K562 (cell line): Measurements from ENCODE around the gene EXT2.

Experiments used
- CC2D1A ChIP-seq: fragments of 450-650 bp; IDR thresholded peaks from 2 replicates; pipeline ENCODE4 v1.6.1; 2017; ENCODE audit warnings: mild to moderate bottlenecking
- JUND ChIP-seq, 2 experiments: IDR thresholded peaks; 2 replicates in 1 of 2; 3 replicates in 1 of 2; pipeline ENCODE4 v1.6.1; 2011; ENCODE audit warnings: borderline replicate concordance in 2 of 2, low read depth in 2 of 2, low read length in 2 of 2, improper control_type of control experiment in 1 of 2, missing biosample characterization in 1 of 2, missing genetic modification characterization in 1 of 2, missing genetic modification reagents in 1 of 2
- MAZ ChIP-seq, 2 experiments: fragments of 450-650 bp in 1 of 2; sonication (generic) in 1 of 2; formaldehyde crosslinking; IDR thresholded peaks in 1 of 2; conservative IDR thresholded peaks in 1 of 2; 2 replicates each; pipeline versions ENCODE4 v1.4.0 to v1.5.0; 2020; ENCODE audit warnings: mild to moderate bottlenecking in 1 of 2, missing genetic modification reagents in 1 of 2
- MLLT1 ChIP-seq, 2 experiments: fragments of 450-650 bp; IDR thresholded peaks; 2 replicates each; pipeline ENCODE4 v1.6.1; 2016
- MXI1 ChIP-seq: IDR thresholded peaks from 2 replicates; pipeline ENCODE4 v1.6.1; 2011; ENCODE audit warnings: low read depth, mild to moderate bottlenecking, improper control_type of control experiment, low read length
- NFIC ChIP-seq: fragments of 450-650 bp; IDR thresholded peaks from 2 replicates; pipeline ENCODE4 v1.6.1; 2017; ENCODE audit warnings: mild to moderate bottlenecking, inconsistent platforms
- NFRKB ChIP-seq: fragments of 450-650 bp; IDR thresholded peaks from 2 replicates; pipeline ENCODE4 v1.6.1; 2016; ENCODE audit warnings: low read depth
- RBM39 ChIP-seq: fragments of 200-400 bp; formaldehyde crosslinking; optimal IDR thresholded peaks from 2 replicates; pipeline ENCODE3; 2018; ENCODE audit warnings: low read depth, low read length
- REST ChIP-seq, 2 experiments: fragments of 450-650 bp; formaldehyde crosslinking in 1 of 2; IDR thresholded peaks; 2 replicates each; pipeline versions ENCODE4 v1.4.0 to v1.6.1; 2014 to 2020; ENCODE audit warnings: mild to moderate bottlenecking in 2 of 2, borderline replicate concordance in 1 of 2, low read depth in 1 of 2
- STAT5A ChIP-seq: IDR thresholded peaks from 2 replicates; pipeline ENCODE4 v1.6.1; 2012; ENCODE audit warnings: low read length, inconsistent platforms, borderline replicate concordance
- ZNF274 ChIP-seq: IDR thresholded peaks from 2 replicates; pipeline ENCODE4 v1.6.1; 2011; ENCODE audit warnings: low read depth, mild to moderate bottlenecking, low read length, moderate library complexity, borderline replicate concordance
- ZNF41 ChIP-seq: fragments of 250-450 bp; sonication (Bioruptor Pico); conservative IDR thresholded peaks from 2 replicates; pipeline ENCODE4 v1.4.0; 2020; ENCODE audit warnings: mild to moderate bottlenecking
- TF ChIP-seq, protein P1 (sequence below): fragments of 450-650 bp; IDR thresholded peaks from 2 replicates; pipeline ENCODE4 v1.6.1; 2017; ENCODE audit warnings: antibody characterized with exemption
- TF ChIP-seq, protein P2 (sequence below), 2 experiments: IDR thresholded peaks in 1 of 2; conservative IDR thresholded peaks in 1 of 2; 2 replicates each; pipeline ENCODE4 v1.6.1; 2016; ENCODE audit warnings: low read depth in 2 of 2, mild to moderate bottlenecking in 1 of 2, missing compliant biosample characterization in 1 of 2, missing genetic modification characterization in 1 of 2, moderate library complexity in 1 of 2

- TF ChIP-seq, protein P1, sequence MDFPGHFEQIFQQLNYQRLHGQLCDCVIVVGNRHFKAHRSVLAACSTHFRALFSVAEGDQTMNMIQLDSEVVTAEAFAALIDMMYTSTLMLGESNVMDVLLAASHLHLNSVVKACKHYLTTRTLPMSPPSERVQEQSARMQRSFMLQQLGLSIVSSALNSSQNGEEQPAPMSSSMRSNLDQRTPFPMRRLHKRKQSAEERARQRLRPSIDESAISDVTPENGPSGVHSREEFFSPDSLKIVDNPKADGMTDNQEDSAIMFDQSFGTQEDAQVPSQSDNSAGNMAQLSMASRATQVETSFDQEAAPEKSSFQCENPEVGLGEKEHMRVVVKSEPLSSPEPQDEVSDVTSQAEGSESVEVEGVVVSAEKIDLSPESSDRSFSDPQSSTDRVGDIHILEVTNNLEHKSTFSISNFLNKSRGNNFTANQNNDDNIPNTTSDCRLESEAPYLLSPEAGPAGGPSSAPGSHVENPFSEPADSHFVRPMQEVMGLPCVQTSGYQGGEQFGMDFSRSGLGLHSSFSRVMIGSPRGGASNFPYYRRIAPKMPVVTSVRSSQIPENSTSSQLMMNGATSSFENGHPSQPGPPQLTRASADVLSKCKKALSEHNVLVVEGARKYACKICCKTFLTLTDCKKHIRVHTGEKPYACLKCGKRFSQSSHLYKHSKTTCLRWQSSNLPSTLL = no peak
- no peak for TF ChIP-seq NFIC
- no peak for TF ChIP-seq REST (IDR thresholded peaks at IDR 0.05; ENCODE audit: borderline replicate concordance)
- TF ChIP-seq REST (CRISPR knock-in tag; IDR thresholded peaks at IDR 0.05; ENCODE audit: low read depth) = no peak
- no peak for TF ChIP-seq MXI1
- TF ChIP-seq JUND (IDR thresholded peaks at IDR 0.05; ENCODE audit: borderline replicate concordance, low read depth, low read length) = no peak
- TF ChIP-seq JUND (tag; IDR thresholded peaks at IDR 0.05; ENCODE audit: borderline replicate concordance, low read depth, low read length) = no peak
- TF ChIP-seq MLLT1 (IDR thresholded peaks at IDR 0.05) = no peak
- TF ChIP-seq ZNF41 (CRISPR knock-in tag) = no peak
- no peak for TF ChIP-seq CC2D1A
- no peak for TF ChIP-seq RBM39
- TF ChIP-seq STAT5A = no peak
- TF ChIP-seq NFRKB = no peak
- no peak for TF ChIP-seq MAZ (CRISPR knock-in tag; conservative IDR thresholded peaks at IDR 0.05 in 1 of 2, IDR thresholded peaks at IDR 0.05 in 1 of 2)
- TF ChIP-seq, protein P2, sequence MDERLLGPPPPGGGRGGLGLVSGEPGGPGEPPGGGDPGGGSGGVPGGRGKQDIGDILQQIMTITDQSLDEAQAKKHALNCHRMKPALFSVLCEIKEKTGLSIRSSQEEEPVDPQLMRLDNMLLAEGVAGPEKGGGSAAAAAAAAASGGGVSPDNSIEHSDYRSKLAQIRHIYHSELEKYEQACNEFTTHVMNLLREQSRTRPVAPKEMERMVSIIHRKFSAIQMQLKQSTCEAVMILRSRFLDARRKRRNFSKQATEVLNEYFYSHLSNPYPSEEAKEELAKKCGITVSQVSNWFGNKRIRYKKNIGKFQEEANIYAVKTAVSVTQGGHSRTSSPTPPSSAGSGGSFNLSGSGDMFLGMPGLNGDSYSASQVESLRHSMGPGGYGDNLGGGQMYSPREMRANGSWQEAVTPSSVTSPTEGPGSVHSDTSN (CRISPR knock-in tag; IDR thresholded peaks at IDR 0.05; ENCODE audit: low read depth) = no peak
- TF ChIP-seq, protein P2 (tag; conservative IDR thresholded peaks at IDR 0.05; ENCODE audit: low read depth) = no peak
- no peak for TF ChIP-seq ZNF274
Measured at GRCh38 chr11:44147751-44148150, 52.3 kb downstream of the EXT2 start.
